A172 (cell line): ENCODE results near the gene ETV7. TPM values are rescaled to one million over a fixed set of nuclear protein-coding genes. Genes with fewer than 3 reads are reported as not detected.
"Not testable (repeated sequence)": the region's sequence is repeated elsewhere in the genome, so short reads cannot be mapped to it uniquely, and the experiment has no call there.

Experiments used
- DNase-seq: peaks from one replicate; pipeline ENCODE4 v3.0.0-alpha.2; 2015; ENCODE audit warnings: low spot score
- total RNA-seq: library from RNA; depleted of rRNA; stranded (reverse); fragments of >200 nt; shearing (Covaris generic); gene quantifications from 2 replicates; pipeline ENCODE4 v1.2.3, GENCODE V29; 2014

The ETV7 gene
- total RNA-seq, 1 experiment from 2014 or later = not detected

- DNase-seq = peak; percentile 40
Measured at GRCh38 chr6:36340618-36341454, 46.6 kb downstream of the ETV7 start.

- DNase-seq = no peak
Measured at GRCh38 chr6:36340306-36340617, 47.2 kb downstream of the ETV7 start.

GRCh38 chr6:36339146-36339545, 48.3 kb downstream of the ETV7 start:
- no peak for DNase-seq

- not testable (repeated sequence) for DNase-seq
Measured at GRCh38 chr6:36338223-36338622, 49.2 kb downstream of the ETV7 start.

- DNase-seq = no peak
Measured at GRCh38 chr6:36337814-36338213, 49.7 kb downstream of the ETV7 start.

- DNase-seq = no peak
Measured at GRCh38 chr6:36336779-36337241, 50.7 kb downstream of the ETV7 start, which contains the start of gene BNIP5. Gene BNIP5, minus strand, starts transcription at chr6:36336888. Its CDS starts 6,198 bp downstream, at chr6:36330690.

GRCh38 chr6:36336208-36336710, 51.2 kb downstream of the ETV7 start:
- no peak for DNase-seq

GRCh38 chr6:36335465-36336207, 51.8 kb downstream of the ETV7 start:
- DNase-seq = no peak

GRCh38 chr6:36334832-36335459, 52.5 kb downstream of the ETV7 start:
- DNase-seq = no peak

- DNase-seq = no peak
Measured at GRCh38 chr6:36333931-36334725, 53.3 kb downstream of the ETV7 start.

GRCh38 chr6:36333171-36333895, 54.1 kb downstream of the ETV7 start:
- no peak for DNase-seq

- DNase-seq = no peak
Measured at GRCh38 chr6:36331381-36331780, 56.1 kb downstream of the ETV7 start.

GRCh38 chr6:36330366-36330765, 57.1 kb downstream of the ETV7 start:
- no peak for DNase-seq

GRCh38 chr6:36329798-36330291, 57.6 kb downstream of the ETV7 start:
- DNase-seq = no peak

- no peak for DNase-seq
Measured at GRCh38 chr6:36328600-36328999, 58.9 kb downstream of the ETV7 start.

GRCh38 chr6:36327919-36328236, 59.6 kb downstream of the ETV7 start:
- no peak for DNase-seq

- DNase-seq = no peak
Measured at GRCh38 chr6:36327226-36327918, 60.1 kb downstream of the ETV7 start.

- no peak for DNase-seq
Measured at GRCh38 chr6:36326356-36326995, 61.0 kb downstream of the ETV7 start.

- no peak for DNase-seq
Measured at GRCh38 chr6:36324715-36325114, 62.8 kb downstream of the ETV7 start.

GRCh38 chr6:36324191-36324590, 63.3 kb downstream of the ETV7 start:
- no peak for DNase-seq
